K562 (cell line): ENCODE data around the gene MRPL4. TPM values are rescaled to one million over a fixed set of nuclear protein-coding genes. Genes with fewer than 3 reads are reported as not detected.
A peak's percentile ranks its signal among the peaks of the same experiment; 100 is the strongest.

Experiments used
- ATAC-seq: fragments of 200-7000 bp; cut with Tn5 transposase; 3 replicates; pipeline ENCODE4 v1.9.1; 2020; ENCODE audit warnings: moderate library complexity
- Bru-seq: library from RNA; stranded (reverse); fragments of 400-500 nt; gene quantifications from one replicate; lab custom pipeline; 2021; lab: Mats Ljungman, UMichigan
- BruChase-seq, 2 experiments: library from RNA; stranded (reverse); fragments of 400-500 nt; gene quantifications; one replicate each; lab custom pipeline; 2021; lab: Mats Ljungman, UMichigan
- BruUV-seq: library from RNA; stranded (reverse); fragments of 400-500 nt; replicated peaks from 2 replicates; lab custom pipeline; 2021; lab: Mats Ljungman, UMichigan
- CTCF ChIA-PET: fragments of 300-600 bp; formaldehyde crosslinking; extraction: SDS; loops from one replicate; lab custom pipeline; 2021; ENCODE audit warnings: low intra/inter-chr PET ratio; lab: Yijun Ruan, JAX
- POLR2A ChIA-PET: fragments of 300-600, 350-650 bp; sonication (Branson Sonifier 250); formaldehyde crosslinking; extraction: SDS; loops from one replicate; lab custom pipeline; 2021; ENCODE audit warnings: antibody characterized with exemption, inconsistent platforms; lab: Yijun Ruan, JAX
- DNase-seq, 4 experiments: peaks; one replicate each; pipeline versions ENCODE4 v3.0.0 to v3.0.0-alpha.2; 2011 to 2018; ENCODE audit warnings: low spot score in 3 of 4, mixed read lengths in 3 of 4; ENCODE audit errors: extremely low read depth in 1 of 4
- FAIRE-seq: peaks from 2 replicates; lab custom pipeline; 2011; peaks lifted over from hg19 to GRCh38; lab: Jason Lieb, UNC
- H2AFZ ChIP-seq: 2 replicates; pipeline ENCODE4 v1.6.0; 2011; ENCODE audit warnings: low read depth, low read length, control low read depth, inconsistent platforms
- H3K27ac ChIP-seq: fragments of 200-600 bp; 3 replicates; pipeline ENCODE4 v1.8.0; 2011; ENCODE audit warnings: low read depth, mild to moderate bottlenecking, control low read depth, inconsistent platforms, low read length, moderate library complexity, mixed read lengths; ENCODE audit errors: extremely low read depth
- H3K27me3 ChIP-seq, 2 experiments: fragments of 300-600 bp in 1 of 2; 2 replicates in 1 of 2; 3 replicates in 1 of 2; pipeline versions ENCODE4 v1.6.0 to v1.8.0; 2011; ENCODE audit warnings: inconsistent platforms in 2 of 2, low read length in 2 of 2, mild to moderate bottlenecking in 1 of 2, mixed read lengths in 1 of 2, moderate library complexity in 1 of 2; ENCODE audit not compliant: control insufficient read depth in 2 of 2, insufficient read depth in 2 of 2
- H3K36me3 ChIP-seq: fragments of 300-600 bp; 3 replicates; pipeline ENCODE4 v1.8.0; 2011; ENCODE audit warnings: mild to moderate bottlenecking, low read length, inconsistent platforms; ENCODE audit not compliant: control insufficient read depth, insufficient read depth
- H3K4me1 ChIP-seq, 2 experiments: fragments of 200-600 bp in 1 of 2; replicated peaks in 1 of 2; 2 replicates in 1 of 2; 3 replicates in 1 of 2; pipeline versions ENCODE4 v1.5.1 to v1.8.0; 2011; ENCODE audit warnings: inconsistent platforms in 2 of 2, low read length in 2 of 2, mild to moderate bottlenecking in 1 of 2, mixed read lengths in 1 of 2, moderate library complexity in 1 of 2; ENCODE audit not compliant: control insufficient read depth in 2 of 2, insufficient read depth in 2 of 2
- H3K4me2 ChIP-seq: 2 replicates; pipeline ENCODE4 v1.6.1; 2011; ENCODE audit warnings: low read length, control low read depth, inconsistent platforms, mixed read lengths; ENCODE audit not compliant: insufficient read depth
- H3K4me3 ChIP-seq: fragments of 200-600 bp; sonication (generic), shearing (Covaris generic); 2 replicates; pipeline ENCODE4 v1.5.1; 2016; ENCODE audit warnings: control low read depth, inconsistent platforms
- H3K79me2 ChIP-seq: fragments of 200-600 bp; 3 replicates; pipeline ENCODE4 v1.8.0; 2011; ENCODE audit warnings: low read length, inconsistent platforms; ENCODE audit not compliant: control insufficient read depth, insufficient read depth
- H3K9ac ChIP-seq, 2 experiments: 2 replicates each; pipeline versions ENCODE4 v1.6.0 to v1.6.1; 2011; ENCODE audit warnings: low read depth in 2 of 2, low read length in 2 of 2, control low read depth in 1 of 2, inconsistent platforms in 1 of 2, mild to moderate bottlenecking in 1 of 2, mixed read lengths in 1 of 2; ENCODE audit not compliant: insufficient read depth in 1 of 2
- H3K9me1 ChIP-seq: one replicate; pipeline ENCODE4 v1.6.0; 2011; ENCODE audit warnings: inconsistent platforms, mild to moderate bottlenecking, low read length, moderate library complexity; ENCODE audit not compliant: control insufficient read depth, insufficient read depth
- H3K9me3 ChIP-seq: replicated peaks from 2 replicates; pipeline ENCODE4 v1.5.1; 2011; ENCODE audit warnings: low read depth, low read length, inconsistent platforms; ENCODE audit not compliant: control insufficient read depth, insufficient read depth
- H4K20me1 ChIP-seq: replicated peaks from 2 replicates; pipeline ENCODE4 v1.6.1; 2011; ENCODE audit warnings: low read length, inconsistent platforms, mixed read lengths; ENCODE audit not compliant: control insufficient read depth, insufficient read depth
- ARID3A ChIP-seq: IDR thresholded peaks from 2 replicates; pipeline ENCODE4 v1.6.1; 2012; ENCODE audit warnings: low read depth, low read length, improper control_type of control experiment, borderline replicate concordance
- BHLHE40 ChIP-seq: IDR thresholded peaks from 2 replicates; pipeline ENCODE4 v1.6.1; 2011; ENCODE audit warnings: low read length, improper control_type of control experiment
- CEBPG ChIP-seq, 3 experiments: fragments of 200-800 bp in 1 of 3; sonication (Bioruptor generic) in 1 of 3; sonication (generic) in 1 of 3; formaldehyde crosslinking in 1 of 3; IDR thresholded peaks in 2 of 3; conservative IDR thresholded peaks in 1 of 3; 2 replicates each; pipeline versions ENCODE4 v1.6.1 to v1.8.0; 2016 to 2022; ENCODE audit warnings: missing compliant biosample characterization in 2 of 3, missing genetic modification characterization in 2 of 3, mild to moderate bottlenecking in 1 of 3, missing genetic modification reagents in 1 of 3
- CREM ChIP-seq: IDR thresholded peaks from 2 replicates; pipeline ENCODE4 v1.6.1; 2014; ENCODE audit warnings: antibody characterized with exemption, low read depth
- CTBP1 ChIP-seq: fragments of 450-650 bp; IDR thresholded peaks from 2 replicates; pipeline ENCODE4 v1.6.1; 2016; ENCODE audit warnings: borderline replicate concordance
- HDAC6 ChIP-seq: IDR thresholded peaks from 2 replicates; pipeline ENCODE4 v1.6.1; 2012; ENCODE audit warnings: low read depth, mild to moderate bottlenecking, control low read depth, inconsistent platforms, low read length, moderate library complexity
- LEF1 ChIP-seq: fragments of 450-650 bp; IDR thresholded peaks from 2 replicates; pipeline ENCODE4 v1.6.1; 2016; ENCODE audit warnings: mild to moderate bottlenecking
- MEIS2 ChIP-seq: fragments of 450-650 bp; IDR thresholded peaks from 2 replicates; pipeline ENCODE4 v1.6.1; 2014; ENCODE audit warnings: mild to moderate bottlenecking; ENCODE audit not compliant: partially characterized antibody
- NCOA6 ChIP-seq: fragments of 450-650 bp; IDR thresholded peaks from 2 replicates; pipeline ENCODE4 v1.6.1; 2017; ENCODE audit warnings: mild to moderate bottlenecking
- NRF1 ChIP-seq, 2 experiments: fragments of 450-650 bp; IDR thresholded peaks in 1 of 2; conservative IDR thresholded peaks in 1 of 2; 2 replicates each; pipeline ENCODE4 v1.6.1; 2014; ENCODE audit warnings: mild to moderate bottlenecking in 2 of 2
- POLR3G ChIP-seq: IDR thresholded peaks from 2 replicates; pipeline ENCODE4 v1.6.1; 2011; ENCODE audit not compliant: insufficient read length, insufficient replicate concordance; ENCODE audit errors: extremely low read depth
- ZNF134 ChIP-seq: fragments of 250-450 bp; sonication (Bioruptor Pico); conservative IDR thresholded peaks from 2 replicates; pipeline ENCODE4 v1.4.0; 2020
- ZNF282 ChIP-seq: sonication (generic); formaldehyde crosslinking; IDR thresholded peaks from 2 replicates; pipeline ENCODE4 v1.8.1; 2023; ENCODE audit warnings: missing genetic modification reagents
- WGBS: fragments of 100-300 bp; shearing (Covaris generic); methylation state at CpG from one replicate; pipeline ENCODE4 v1.1.6; 2016; ENCODE audit warnings: low coverage, mixed read lengths; ENCODE audit not compliant: insufficient coverage; ENCODE audit errors: missing lambda C conversion rate; 5-methylcytosine and 5-hydroxymethylcytosine counted together
- in situ Hi-C: fragments of 300-500 bp; cut with MboI; formaldehyde crosslinking; loops from 4 replicates; pipeline ENCODE4 v1.15.0; 2018; ENCODE audit warnings: inconsistent platforms, mixed read lengths
- intact Hi-C: fragments of 100-400 bp; cut with micrococcal nuclease; formaldehyde crosslinking; loops from 2 replicates; pipeline ENCODE4 v1.14.2; 2022
- long read RNA-seq, 3 experiments: library from polyadenylated mRNA in 2 of 3; library from RNA in 1 of 3; unstranded in 2 of 3; stranded (forward) in 1 of 3; transcript quantifications; one replicate each; pipeline ENCODE4 v2.0.0, GENCODE V29; 2019 to 2022
- polyA minus RNA-seq, 3 experiments: library from RNA; depleted of rRNA, polyadenylated mRNA; stranded (reverse); fragments of >200 nt; gene quantifications; 2 replicates each; pipeline ENCODE4 v1.2.3, GENCODE V29; 2011
- polyA plus RNA-seq, 8 experiments: library from polyadenylated mRNA; depleted of rRNA in 4 of 8; stranded (reverse) in 5 of 8; unstranded in 3 of 8; fragments of >200 nt; fragmentation: Nextera tagmentation in 2 of 8; fragmentation: Illumina TruSeq in 1 of 8; extraction: Ambion mirVana in 2 of 8; extraction: Trizol in 1 of 8; gene quantifications; 2 replicates each; pipeline versions ENCODE4 v1.2.1 to v1.2.3, GENCODE V29; 2011 to 2014; ENCODE audit warnings: inconsistent platforms in 1 of 8, missing spikeins in 1 of 8
- total RNA-seq, 7 experiments: library from RNA; depleted of rRNA in 6 of 7; stranded (reverse); fragments of >200 nt in 6 of 7; fragmentation: Illumina TruSeq in 2 of 7; extraction: Trizol in 2 of 7; gene quantifications; 2 replicates each; pipeline versions ENCODE4 v1.2.1 to v1.2.3, GENCODE V29; 2011 to 2021; ENCODE audit warnings: low replicate concordance in 1 of 7

The MRPL4 gene
- 75.4 and 154 TPM in 2 replicates for total RNA-seq (2011; cell fraction: chromatin; rRNA removed; ENCODE audit: low replicate concordance)
- 118 and 119 TPM in 2 replicates for total RNA-seq (2011; cell fraction: nucleolus; rRNA removed)
- 109 and 125 TPM in 2 replicates for total RNA-seq (2011; cell fraction: nucleoplasm; rRNA removed)
- total RNA-seq (2014; rRNA removed) (239 and 297 TPM in 2 replicates), total RNA-seq (2014; rRNA removed; fragmentation: Illumina TruSeq; extraction: Trizol) (12.3 and 20.8 TPM in 2 replicates), total RNA-seq (2015; rRNA removed; fragmentation: Illumina TruSeq; extraction: Trizol) (64.9 and 69.9 TPM in 2 replicates), total RNA-seq (2021) (198 and 204 TPM in 2 replicates), polyA plus RNA-seq (2011; rRNA removed) (44.2 and 64.0 TPM in 2 replicates), polyA plus RNA-seq (2014; fragmentation: Illumina TruSeq; extraction: Trizol) (71.2 and 153 TPM in 2 replicates), polyA plus RNA-seq (2014; fragmentation: Nextera tagmentation; extraction: Ambion mirVana) (1 to 10 TPM; 1.4 to 5.0 TPM), polyA plus RNA-seq (2014; rRNA removed) (178 and 184 TPM in 2 replicates), polyA minus RNA-seq (2011; rRNA and poly(A)+ RNA removed) (17.9 and 18.5 TPM in 2 replicates), Bru-seq, nascent RNA (percentile 83 among the genes with signal in this experiment), BruChase-seq, experiment 1, labeled RNA remaining after a 2-hour chase (percentile 78 among the genes with signal in this experiment), BruChase-seq, experiment 2, labeled RNA remaining after a 6-hour chase (percentile 83 among the genes with signal in this experiment)
- polyA plus RNA-seq (2011; cell fraction: cytosol; rRNA removed) = 115 and 258 TPM in 2 replicates
- 132 and 192 TPM in 2 replicates for polyA plus RNA-seq (2011; cell fraction: nucleus; rRNA removed)
- polyA plus RNA-seq (2012) = 125 and 156 TPM in 2 replicates
- polyA minus RNA-seq (2011; cell fraction: cytosol; rRNA and poly(A)+ RNA removed) = 40.0 and 52.5 TPM in 2 replicates
- polyA minus RNA-seq (2011; cell fraction: nucleus; rRNA and poly(A)+ RNA removed) = 25.0 and 33.0 TPM in 2 replicates
- long read RNA-seq, experiment 1, transcript MRPL4-201 (9 exons, 1,455 nt) = major isoform, 195 of 332 reads
- long read RNA-seq, experiment 1, transcript MRPL4-207 (8 exons, 1,423 nt) = minor isoform, 26 of 332 reads
- long read RNA-seq, experiment 1, partial matches to known transcripts = 46 of 332 reads
- long read RNA-seq, experiment 1, other reads (novel, unspliced or antisense) = 63 of 332 reads
- long read RNA-seq, experiment 2, transcript MRPL4-201 (9 exons, 1,455 nt) = major isoform, 186 of 329 reads
- long read RNA-seq, experiment 2, transcript MRPL4-207 (8 exons, 1,423 nt) = minor isoform, 10 of 329 reads
- long read RNA-seq, experiment 2, partial matches to known transcripts = 39 of 329 reads
- long read RNA-seq, experiment 2, other reads (novel, unspliced or antisense) = 87 of 329 reads
- long read RNA-seq, experiment 3, transcript MRPL4-201 (9 exons, 1,455 nt) = major isoform, 189 of 221 reads
- long read RNA-seq, experiment 3, transcript MRPL4-207 (8 exons, 1,423 nt) = minor isoform, 19 of 221 reads
- long read RNA-seq, experiment 3, partial matches to known transcripts = 8 of 221 reads
- long read RNA-seq, experiment 3, other reads (novel, unspliced or antisense) = 5 of 221 reads

DNA sequence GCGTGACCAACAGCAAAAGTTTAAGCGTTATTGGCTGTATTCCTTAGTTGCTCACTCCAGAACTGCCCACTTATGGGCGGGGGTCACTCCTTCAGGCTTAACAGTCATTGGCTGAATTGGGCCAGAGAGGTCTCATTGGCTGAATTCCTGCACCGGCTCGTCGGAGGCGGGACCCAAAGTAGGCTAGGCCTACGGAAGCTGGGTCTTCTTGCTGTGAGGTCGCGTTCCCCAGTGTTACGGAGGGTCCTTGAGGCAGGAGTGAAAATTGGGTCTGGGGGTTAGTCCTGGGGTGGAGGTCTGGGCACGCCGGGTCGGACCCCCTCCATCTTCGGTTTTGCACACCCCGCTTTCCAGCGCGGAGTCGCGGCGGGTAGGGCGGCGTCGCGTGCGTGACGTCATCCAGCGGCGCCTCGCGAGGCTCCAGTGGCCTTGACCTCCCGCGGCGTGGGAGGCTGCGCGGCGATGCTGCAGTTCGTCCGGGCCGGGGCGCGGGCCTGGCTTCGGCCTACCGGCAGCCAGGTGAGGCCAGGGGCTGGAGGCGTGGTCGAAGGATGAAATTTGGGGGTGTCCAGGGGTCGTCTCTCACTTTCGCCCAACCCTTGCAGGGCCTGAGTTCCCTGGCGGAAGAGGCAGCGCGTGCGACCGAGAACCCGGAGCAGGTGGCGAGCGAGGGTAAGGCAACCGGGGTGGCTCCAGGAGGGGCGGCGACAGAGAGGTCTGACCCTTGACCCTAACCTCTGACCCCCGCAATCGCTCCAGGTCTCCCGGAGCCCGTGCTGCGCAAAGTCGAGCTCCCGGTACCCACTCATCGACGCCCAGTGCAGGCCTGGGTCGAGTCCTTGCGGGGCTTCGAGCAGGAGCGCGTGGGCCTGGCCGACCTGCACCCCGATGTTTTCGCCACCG lies at the start of gene MRPL4:
Gene MRPL4 (plus strand): TSS at position 423 of the 903 bp plus-strand sequence. CDS start 40 bp downstream, at position 463.
- DNase-seq (peak; percentile 96 to 99 (median 97)), FAIRE-seq (peak; percentile 100), ATAC-seq (peak; percentile 98)
- Histone ChIP-seq H3K9ac (peak within 1 kb of the TSS; percentile 90 to 98), H3K79me2 (peaks cover 28% of the 10 kb centered on the region), H3K36me3 (peaks cover 32% of the 10 kb centered on the region), H3K4me3 (peak within 1 kb of the TSS; percentile 76), H3K9me3 (no peaks in the 10 kb centered on the region; the same call in 1 of the 2 replicates), H3K27me3 (no peaks in the 10 kb centered on the region), H3K4me1 (peaks cover 4 to 39% of the 10 kb centered on the region in 2 experiments; a peak in 4 of 5 replicates), H3K4me2 (peak within 1 kb of the TSS; percentile 97), H2AFZ (peak within 1 kb of the TSS; percentile 100), H4K20me1 (no peaks in the 10 kb centered on the region), H3K9me1 (no peaks in the 10 kb centered on the region), H3K27ac (peak within 1 kb of the TSS; percentile 90)
- intact Hi-C loops = loop anchor here (5.0 kb wide), 1 partner anchor 320 kb away; no protein-coding TSS in a partner anchor
- 1% methylated on average over 72 of the region's 77 CpGs for WGBS
- TSS peak; percentile 66 for BruUV-seq
- CTCF ChIA-PET = interaction anchor here (2.2 kb wide), 1 partner anchor 24 kb away, joined by 8 read pairs; no protein-coding TSS in a partner anchor
- in situ Hi-C loops = no loop called here
- POLR2A ChIA-PET = interaction anchor here (0.6 to 1.4 kb wide), 5 partner anchors 8 to 216 kb away, joined by 3 to 7 read pairs (median 4); no protein-coding TSS in a partner anchor
- TF ChIP-seq CTBP1 (peak; percentile 85), ZNF134 (CRISPR knock-in tag) (no peak), ARID3A (no peak), CREM (peak; percentile 100), MEIS2 (no peak), BHLHE40 (peak; percentile 69), HDAC6 (no peak), NCOA6 (no peak), POLR3G (no peak), LEF1 (peak; percentile 21; the same call in 1 of the 2 replicates), NRF1 (conservative IDR thresholded peaks at IDR 0.05 in 1 of 2, IDR thresholded peaks at IDR 0.05 in 1 of 2) (peak; percentile 85 to 87), ZNF282 (CRISPR knock-in tag) (no peak), CEBPG (CRISPR knock-in tag; IDR thresholded peaks at IDR 0.05) (peak; percentile 45; the same call in 1 of the 2 replicates), CEBPG (tag; conservative IDR thresholded peaks at IDR 0.05 in 1 of 2, IDR thresholded peaks at IDR 0.05 in 1 of 2) (no peak)
